Gastrocnemius medialis (tissue), 4 donors: ENCODE data around the gene DIP2C. TPM values are rescaled to one million over a fixed set of nuclear protein-coding genes. Genes with fewer than 3 reads are reported as not detected.

Experiments
- ATAC-seq, 2 donors: fragments of 150-250 bp; one replicate each; pipeline ENCODE4 v1.9.1; 2016
- DNase-seq, 2 donors: peaks; one replicate each; pipeline ENCODE4 v3.0.0-alpha.2; 2019
- H3K27ac ChIP-seq, 4 donors: fragments of 200-600 bp; sonication (generic); 1 replicate in 1 of 4; 2 replicates in 3 of 4; pipeline ENCODE4 v1.5.1; 2016 to 2018; ENCODE audit warnings: mild to moderate bottlenecking in 2 of 4, moderate library complexity in 1 of 4
- H3K27me3 ChIP-seq, 3 donors: fragments of 200-600 bp; sonication (generic) in 2 of 3; 1 replicate in 1 of 3; 2 replicates in 2 of 3; pipeline versions ENCODE4 v1.5.1 to v1.6.0; 2016 to 2019; ENCODE audit warnings: mild to moderate bottlenecking in 1 of 3, moderate library complexity in 1 of 3
- H3K36me3 ChIP-seq, 2 donors: fragments of 200-600 bp; sonication (generic) in 1 of 2; one replicate each; pipeline ENCODE4 v1.5.1; 2017 to 2018
- H3K4me1 ChIP-seq, 2 donors: fragments of 200-600 bp; sonication (generic) in 1 of 2; one replicate each; pipeline ENCODE4 v1.5.1; 2016 to 2017; ENCODE audit warnings: mild to moderate bottlenecking in 2 of 2
- H3K4me3 ChIP-seq, 4 donors: fragments of 200-600 bp; sonication (generic) in 3 of 4; 1 replicate in 1 of 4; 2 replicates in 3 of 4; pipeline ENCODE4 v1.5.1; 2016 to 2019; ENCODE audit warnings: mild to moderate bottlenecking in 2 of 4
- H3K9me3 ChIP-seq, 3 donors: fragments of 200-600 bp; sonication (generic) in 2 of 3; 1 replicate in 1 of 3; 2 replicates in 2 of 3; pipeline ENCODE4 v1.5.1; 2016 to 2019
- CTCF ChIP-seq, 5 experiments: fragments of 450-650 bp in 3 of 5; fragments of 200-600 bp in 2 of 5; sonication (generic) in 2 of 5; IDR thresholded peaks in 4 of 5; conservative IDR thresholded peaks in 1 of 5; 1 replicate in 4 of 5; 2 replicates in 1 of 5; pipeline ENCODE4 v1.5.1; 2016 to 2019; ENCODE audit warnings: antibody characterized with exemption in 5 of 5, mild to moderate bottlenecking in 3 of 5, moderate library complexity in 3 of 5
- POLR2A ChIP-seq, 2 donors: fragments of 450-650 bp; IDR thresholded peaks; one replicate each; pipeline ENCODE4 v1.6.1; 2017; ENCODE audit warnings: antibody characterized with exemption in 2 of 2, mild to moderate bottlenecking in 2 of 2, moderate library complexity in 2 of 2
- in situ Hi-C, 4 donors: fragments of 200-750 bp; cut with MboI; loops; one replicate each; pipeline versions ENCODE4 v1.15.0 to v1.8.0; 2017; ENCODE audit warnings: low sequenced_read_pairs in 4 of 4
- intact Hi-C: fragments of 100-400 bp; cut with DNase I; formaldehyde crosslinking; loops from one replicate; pipeline ENCODE4 v1.15.1; 2023; ENCODE audit warnings: low total_unique reads
- total RNA-seq, 4 donors: library from RNA; depleted of rRNA; stranded (reverse); fragments of >200 nt; gene quantifications; one replicate each; pipeline versions ENCODE4 v1.1.0 to v1.2.3, GENCODE V29; 2016

DIP2C gene
- total RNA-seq, 4 donors from 2014 or later: 19.1 to 60.0 (median 30.2) TPM

GRCh38 chr10:338171-339037, 351.1 kb downstream of the DIP2C start:
- TF ChIP-seq CTCF (IDR thresholded peaks at IDR 0.05 in 4 of 5, conservative IDR thresholded peaks at IDR 0.05 in 1 of 5) (no peak), POLR2A (IDR thresholded peaks at IDR 0.05) (no peak)
- intact Hi-C loops: no loop called here
- in situ Hi-C loops: no loop called here
- Histone ChIP-seq H3K9me3 (no peaks in the 10 kb centered on the region), H3K27ac (no peak overlapping the region), H3K36me3 (peaks cover 0 to 30% of the 10 kb centered on the region in 2 donors), H3K27me3 (no peaks in the 10 kb centered on the region), H3K4me1 (no peaks in the 10 kb centered on the region), H3K4me3 (no peak overlapping the region)
- no peak for ATAC-seq
- DNase-seq: no peak

- H3K27me3 ChIP-seq: no peaks in the 10 kb centered on the region
- H3K9me3 ChIP-seq: no peaks in the 10 kb centered on the region
- in situ Hi-C loops (no loop called here), intact Hi-C loops (no loop called here)
- H3K4me3 ChIP-seq: no peak overlapping the region
- H3K27ac ChIP-seq: no peak overlapping the region
- peaks cover 0 to 20% of the 10 kb centered on the region in 2 donors for H3K36me3 ChIP-seq
- DNase-seq: no peak
- ATAC-seq: no peak
- TF ChIP-seq CTCF (IDR thresholded peaks at IDR 0.05 in 4 of 5, conservative IDR thresholded peaks at IDR 0.05 in 1 of 5) (no peak), POLR2A (IDR thresholded peaks at IDR 0.05) (no peak)
- no peaks in the 10 kb centered on the region for H3K4me1 ChIP-seq
Observed at GRCh38 chr10:336247-336646, 353.2 kb downstream of the DIP2C start.

DNA sequence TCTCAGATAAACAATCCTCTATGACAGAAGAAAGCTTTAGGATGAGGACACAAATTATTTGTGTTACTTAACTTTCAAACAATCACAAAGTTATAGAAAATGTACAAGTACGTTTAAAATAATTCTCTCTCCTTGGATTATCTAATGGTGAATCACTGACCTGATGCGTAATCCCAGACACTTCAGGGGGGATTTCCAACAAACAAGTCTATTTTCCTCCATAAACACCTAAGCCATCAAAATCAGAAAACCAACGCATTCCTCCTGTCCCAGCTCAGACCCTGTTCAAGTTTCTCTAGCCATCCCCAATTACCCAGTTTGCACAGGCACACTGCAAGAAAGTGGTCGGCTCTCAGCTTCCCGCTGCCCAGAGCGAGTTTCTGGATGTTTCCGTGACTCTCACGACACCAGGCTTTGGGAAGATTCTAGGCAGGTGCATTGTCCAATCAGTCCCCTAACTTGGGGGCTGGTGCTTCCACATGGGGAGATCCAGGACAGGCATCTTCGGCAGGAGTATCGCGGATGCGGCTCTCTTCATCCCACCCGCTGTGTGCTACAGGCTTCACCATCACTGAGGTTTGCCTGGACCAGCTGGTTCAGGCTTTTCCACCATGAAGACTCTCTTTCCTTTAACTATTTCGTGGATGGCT, 354.2 kb downstream of the DIP2C start:
- DNase-seq (no peak), ATAC-seq (no peak)
- TF ChIP-seq CTCF (IDR thresholded peaks at IDR 0.05 in 4 of 5, conservative IDR thresholded peaks at IDR 0.05 in 1 of 5): no peak
- TF ChIP-seq POLR2A (IDR thresholded peaks at IDR 0.05): no peak
- in situ Hi-C loops (no loop called here), intact Hi-C loops (no loop called here)
- H3K9me3 ChIP-seq: no peaks in the 10 kb centered on the region
- no peaks in the 10 kb centered on the region for H3K4me1 ChIP-seq
- H3K27ac ChIP-seq: no peak overlapping the region
- H3K36me3 ChIP-seq: peaks cover 0 to 11% of the 10 kb centered on the region in 2 donors
- H3K27me3 ChIP-seq: no peaks in the 10 kb centered on the region
- H3K4me3 ChIP-seq: no peak overlapping the region

GRCh38 chr10:331186-331585, 358.3 kb downstream of the DIP2C start:
- ATAC-seq (no peak), DNase-seq (no peak)
- intact Hi-C loops (no loop called here), in situ Hi-C loops (no loop called here)
- peaks cover 0 to 11% of the 10 kb centered on the region in 2 donors for H3K36me3 ChIP-seq
- H3K4me1 ChIP-seq: no peaks in the 10 kb centered on the region
- no peaks in the 10 kb centered on the region for H3K9me3 ChIP-seq
- TF ChIP-seq CTCF (IDR thresholded peaks at IDR 0.05 in 4 of 5, conservative IDR thresholded peaks at IDR 0.05 in 1 of 5) (no peak), POLR2A (IDR thresholded peaks at IDR 0.05) (no peak)
- H3K4me3 ChIP-seq: no peak overlapping the region
- H3K27me3 ChIP-seq: no peaks in the 10 kb centered on the region
- H3K27ac ChIP-seq: no peak overlapping the region
